Diencephalon (tissue), 1 donor: ENCODE results near the gene ZNF215. TPM values are rescaled to one million over a fixed set of nuclear protein-coding genes. Genes with fewer than 3 reads are reported as not detected.

Experiments
- total RNA-seq: library from RNA; depleted of rRNA; stranded (reverse); fragments of >200 nt; gene quantifications from one replicate; pipeline ENCODE4 v1.2.3, GENCODE V29; 2014

Gene ZNF215
- total RNA-seq, result 3.5 TPM

DNA sequence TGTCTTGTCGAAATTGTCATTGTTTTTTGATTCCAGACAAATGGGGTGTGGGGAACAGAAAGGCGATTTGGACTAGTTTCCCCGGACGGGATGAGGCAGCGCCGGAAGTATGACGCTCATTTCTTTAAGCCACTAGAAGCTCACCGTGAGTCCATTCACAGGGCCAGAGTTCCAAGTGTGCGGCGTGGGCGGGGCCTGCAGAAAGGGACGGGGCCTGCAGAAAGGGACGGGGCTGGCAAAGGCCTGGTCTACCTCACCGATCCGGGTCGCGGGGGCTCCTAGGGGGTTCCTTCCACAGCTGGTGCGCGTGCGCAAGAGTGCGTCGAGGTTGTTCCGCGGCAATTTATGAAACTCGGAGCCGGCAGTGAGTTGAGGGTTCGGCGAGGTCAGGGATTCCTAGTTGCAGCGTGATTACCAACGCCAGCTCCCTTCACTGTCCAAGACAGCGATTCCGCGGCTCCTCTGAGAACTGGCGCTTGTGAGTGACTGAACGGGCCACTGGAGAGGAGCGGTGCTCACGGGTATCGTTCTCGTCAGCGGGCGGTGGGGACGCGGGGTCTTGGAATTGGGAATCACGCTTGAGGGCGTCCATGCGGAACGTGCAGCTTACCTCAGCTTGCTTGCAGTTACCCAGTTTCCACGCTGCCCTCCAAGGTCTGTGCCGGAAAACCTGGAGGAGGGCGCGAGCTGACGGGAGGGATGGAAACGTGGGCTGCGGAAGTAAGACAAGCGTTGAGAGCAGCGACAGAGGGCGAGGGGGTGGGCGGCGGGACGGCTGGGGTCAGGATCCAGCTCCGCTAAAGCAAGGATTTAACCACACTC lies at the start of gene ZNF215:
Gene ZNF215 (plus strand): TSS at position 219 of the 822 bp plus-strand sequence. CDS start 5,847 bp downstream, outside the sequence.

GRCh38 chr11:6892400-6892799 lies 33.8 kb upstream of the ZNF215 start, which contains the start of gene OR2D2:
OR2D2 (minus strand) TSS chr11:6892500; CDS start chr11:6892500, 0 bp downstream.

GRCh38 chr11:6920702-6921101 lies 5.5 kb upstream of the ZNF215 start, which contains the start of gene OR2D3:
OR2D3 (plus strand) TSS chr11:6921002; CDS start chr11:6921002, 0 bp downstream.

Other genes with a start within 250 kb of the ZNF215 start
- 23.5 TPM for gene MRPL17, start 243.1 kb upstream of the ZNF215 start, total RNA-seq
- 1.4 TPM for gene OR2AG2, start 154.4 kb upstream of the ZNF215 start, total RNA-seq
- gene OR2AG1, start 143.4 kb upstream of the ZNF215 start, total RNA-seq, result not detected
- gene OR6A2, start 126.7 kb upstream of the ZNF215 start, total RNA-seq, result 1.8 TPM
- not detected for gene OR10A5, start 80.7 kb upstream of the ZNF215 start, total RNA-seq
- gene OR10A2, start 63.4 kb upstream of the ZNF215 start, total RNA-seq, result not detected
- not detected for gene OR10A4, start 49.8 kb upstream of the ZNF215 start, total RNA-seq
- gene OR2D2, start 33.9 kb upstream of the ZNF215 start, total RNA-seq, result 1.4 TPM
- gene OR2D3, start 5.4 kb upstream of the ZNF215 start, total RNA-seq, result not detected
- 14.1 TPM for gene ZNF214, start 93.9 kb downstream of the ZNF215 start, total RNA-seq
- 0.92 TPM for gene NLRP14, start 94.1 kb downstream of the ZNF215 start, total RNA-seq
- gene RBMXL2, start 162.6 kb downstream of the ZNF215 start, total RNA-seq, result not detected